Left lung (tissue), 10 donors: ENCODE results near the gene LRP1-AS. TPM values are rescaled to one million over a fixed set of nuclear protein-coding genes. Genes with fewer than 3 reads are reported as not detected.

ENCODE experiments used
- ATAC-seq: fragments of 200-7000 bp; cut with Tn5 transposase; one replicate; pipeline ENCODE4 v1.9.1; 2020; ENCODE audit warnings: moderate library complexity
- DNase-seq, 4 donors: peaks; one replicate each; pipeline ENCODE4 v3.0.0-alpha.2; 2013 to 2020
- H3K27ac ChIP-seq, 2 donors: fragments of 200-600 bp; sonication (generic) in 1 of 2; one replicate each; pipeline versions ENCODE4 v1.5.0 to v1.8.0; 2020 to 2021
- H3K27me3 ChIP-seq, 2 donors: fragments of 200-600 bp; sonication (generic) in 1 of 2; one replicate each; pipeline versions ENCODE4 v1.5.0 to v1.8.0; 2020 to 2021
- H3K36me3 ChIP-seq, 2 donors: fragments of 200-600 bp; sonication (generic) in 1 of 2; one replicate each; pipeline versions ENCODE4 v1.5.0 to v1.8.0; 2020 to 2021
- H3K4me1 ChIP-seq, 2 donors: fragments of 200-600 bp; one replicate each; pipeline ENCODE4 v1.8.0; 2021
- H3K4me3 ChIP-seq, 2 donors: fragments of 200-600 bp; sonication (generic) in 1 of 2; one replicate each; pipeline versions ENCODE4 v1.5.0 to v1.8.0; 2020 to 2021; ENCODE audit warnings: mild to moderate bottlenecking in 1 of 2
- H3K9me3 ChIP-seq, 2 donors: fragments of 200-600 bp; sonication (generic) in 1 of 2; one replicate each; pipeline versions ENCODE4 v1.5.0 to v1.8.0; 2020 to 2021
- CTCF ChIP-seq, 2 donors: fragments of 200-600 bp; sonication (generic) in 1 of 2; IDR thresholded peaks; one replicate each; pipeline versions ENCODE4 v1.5.0 to v1.8.0; 2021; ENCODE audit warnings: antibody characterized with exemption in 2 of 2
- intact Hi-C, 2 donors: fragments of 100-400 bp; cut with DNase I; formaldehyde crosslinking; loops; one replicate each; pipeline versions ENCODE4 v1.11.2 to v1.14.2; 2022
- polyA plus RNA-seq, 6 donors: library from polyadenylated mRNA; unstranded; fragments of 120-200 nt; gene quantifications; one replicate each; pipeline ENCODE4 v1.2.1, GENCODE V29; 2013; ENCODE audit not compliant: insufficient read length in 6 of 6
- total RNA-seq, 2 donors: library from RNA; stranded (reverse); fragmentation: NEBNext Ultra II Directional; extraction: Animal tissue kit (Norgen Biotek cat#: 25700); gene quantifications; one replicate each; pipeline ENCODE4 v1.2.1, GENCODE V29; 2021
- donor health status: DM: no; HTN: yes; CAD: no.
- donor health status: DM: no; HTN: no; CAD: no.

The LRP1-AS gene
- total and polyA plus RNA-seq, 8 donors, result 0.24 to 1.0 (median 0.69) TPM; not detected in 3

GRCh38 chr12:57162553-57163125 lies 15.2 kb upstream of the LRP1-AS start:
- TF ChIP-seq CTCF (IDR thresholded peaks at IDR 0.05), result no peak
- peak in 1 of 4 donors; percentile 73 for DNase-seq
- intact Hi-C loops, result no loop called here
- Histone ChIP-seq H3K4me1 (peaks cover 0 to 41% of the 10 kb centered on the region in 2 donors), H3K9me3 (no peaks in the 10 kb centered on the region), H3K27me3 (no peaks in the 10 kb centered on the region), H3K27ac (no peak overlapping the region), H3K36me3 (peaks cover 0 to 90% of the 10 kb centered on the region in 2 donors), H3K4me3 (no peak overlapping the region)
- peak; percentile 28 for ATAC-seq

GRCh38 chr12:57161491-57161890 lies 14.1 kb upstream of the LRP1-AS start:
- intact Hi-C loops, result no loop called here
- TF ChIP-seq CTCF (IDR thresholded peaks at IDR 0.05), result no peak
- Histone ChIP-seq H3K4me1 (peaks cover 0 to 52% of the 10 kb centered on the region in 2 donors), H3K27me3 (no peaks in the 10 kb centered on the region), H3K36me3 (peaks cover 0 to 84% of the 10 kb centered on the region in 2 donors), H3K9me3 (no peaks in the 10 kb centered on the region), H3K4me3 (no peak overlapping the region), H3K27ac (no peak overlapping the region)
- ATAC-seq, result no peak
- DNase-seq, result no peak

- Histone ChIP-seq H3K27ac (no peak overlapping the region), H3K4me3 (no peak overlapping the region), H3K36me3 (peaks cover 0 to 84% of the 10 kb centered on the region in 2 donors), H3K27me3 (no peaks in the 10 kb centered on the region), H3K4me1 (peaks cover 0 to 60% of the 10 kb centered on the region in 2 donors), H3K9me3 (no peaks in the 10 kb centered on the region)
- ATAC-seq, result no peak
- intact Hi-C loops, result no loop called here
- no peak for TF ChIP-seq CTCF (IDR thresholded peaks at IDR 0.05)
- DNase-seq, result peak in 1 of 4 donors; percentile 73
Observed at GRCh38 chr12:57160741-57161140, 13.3 kb upstream of the LRP1-AS start.

DNA sequence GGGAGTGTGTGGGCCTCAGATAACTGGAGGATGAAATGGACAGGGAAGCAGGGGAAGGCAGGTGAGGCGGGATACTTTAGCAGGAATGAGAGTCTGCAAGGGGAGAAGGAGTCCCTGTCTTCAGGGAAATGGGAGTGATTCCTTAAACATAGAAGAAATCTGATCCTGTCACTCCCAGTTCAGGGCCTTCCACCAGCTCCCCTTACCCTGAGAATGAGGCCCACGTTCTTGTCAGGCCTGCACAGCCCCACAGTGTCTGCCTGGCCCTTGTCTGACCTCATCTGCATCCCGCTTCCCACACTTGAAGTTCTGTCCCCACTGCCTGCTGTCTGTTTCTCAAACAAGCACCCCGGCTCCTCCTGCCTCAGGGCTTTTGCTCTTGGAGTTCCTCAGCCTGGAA lies 12.6 kb upstream of the LRP1-AS start:
- no peak for TF ChIP-seq CTCF (IDR thresholded peaks at IDR 0.05)
- H3K4me1 ChIP-seq, result peaks cover 0 to 67% of the 10 kb centered on the region in 2 donors
- peaks cover 0 to 85% of the 10 kb centered on the region in 2 donors for H3K36me3 ChIP-seq
- no peaks in the 10 kb centered on the region for H3K9me3 ChIP-seq
- DNase-seq (peak in 1 of 4 donors; percentile 11), ATAC-seq (no peak)
- intact Hi-C loops, result no loop called here
- no peak overlapping the region for H3K4me3 ChIP-seq
- H3K27me3 ChIP-seq, result no peaks in the 10 kb centered on the region
- H3K27ac ChIP-seq, result no peak overlapping the region

- no peaks in the 10 kb centered on the region for H3K27me3 ChIP-seq
- H3K4me3 ChIP-seq, result no peak overlapping the region
- DNase-seq (peak in 1 of 4 donors; percentile 34), ATAC-seq (peak; percentile 9)
- no peaks in the 10 kb centered on the region for H3K9me3 ChIP-seq
- intact Hi-C loops, result no loop called here
- peaks cover 0 to 74% of the 10 kb centered on the region in 2 donors for H3K4me1 ChIP-seq
- TF ChIP-seq CTCF (IDR thresholded peaks at IDR 0.05), result no peak
- H3K27ac ChIP-seq, result peak overlapping the region in 1 of 2 donors; percentile 53
- H3K36me3 ChIP-seq, result peaks cover 0 to 85% of the 10 kb centered on the region in 2 donors
Observed at GRCh38 chr12:57159311-57159710, 11.9 kb upstream of the LRP1-AS start.
